Activated CD4-positive, alpha-beta T cell treated with anti-CD3 and anti-CD28 coated beads, Interleukin-2, Interleukin-6, amounts not matched to agents 100 ng/mL and 50 ng/mL, durations not matched to agents 16 hours and 8 hours (primary cell): Measurements from ENCODE around the gene CRP.
"Not testable (repeated sequence)": the region's sequence is repeated elsewhere in the genome, so short reads cannot be mapped to it uniquely, and the experiment has no call there.

ENCODE experiments used
- DNase-seq: peaks from one replicate; pipeline ENCODE4 v3.0.0-alpha.2; 2020

CRP gene

DNA sequence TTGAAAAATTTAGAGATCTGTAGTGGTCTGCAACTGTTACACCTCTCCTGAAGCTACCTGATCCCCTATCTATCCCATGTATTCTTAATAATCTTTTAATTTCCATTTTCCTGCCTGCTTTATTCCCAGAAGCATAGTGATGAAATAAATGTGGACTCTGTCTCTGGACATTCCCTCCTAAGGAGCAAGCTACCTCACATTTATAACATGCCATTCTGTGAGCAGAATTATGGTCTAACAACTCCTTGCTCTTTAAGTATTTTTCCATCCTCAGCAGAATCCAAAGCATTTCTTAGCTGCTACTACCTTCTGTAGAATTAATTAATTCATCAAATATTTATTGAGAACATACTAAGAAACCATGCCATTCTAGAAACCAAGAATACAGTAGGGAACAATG, 15.1 kb downstream of the CRP start:
- DNase-seq = no peak

DNA sequence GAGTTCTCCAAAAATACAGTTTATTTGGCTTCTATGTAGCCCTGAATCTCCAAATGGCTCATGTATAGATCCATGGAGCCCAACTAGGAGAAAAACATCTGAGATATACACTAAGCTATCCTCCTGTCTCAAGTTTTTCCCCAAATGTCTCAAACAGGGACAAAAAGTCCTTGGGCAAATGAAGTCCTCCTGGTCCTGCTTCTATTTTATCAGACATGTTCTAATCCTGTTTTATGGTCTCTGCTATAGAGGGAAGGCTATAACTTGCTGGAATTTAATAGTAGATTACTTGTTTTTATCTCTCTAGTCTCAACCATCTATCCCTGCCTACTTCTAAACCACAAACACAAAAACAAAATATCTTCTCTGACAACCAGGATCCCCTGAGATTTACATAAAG, 26.9 kb downstream of the CRP start:
- DNase-seq = no peak

GRCh38 chr1:159686599-159687299, 27.6 kb downstream of the CRP start:
- no peak for DNase-seq

DNA sequence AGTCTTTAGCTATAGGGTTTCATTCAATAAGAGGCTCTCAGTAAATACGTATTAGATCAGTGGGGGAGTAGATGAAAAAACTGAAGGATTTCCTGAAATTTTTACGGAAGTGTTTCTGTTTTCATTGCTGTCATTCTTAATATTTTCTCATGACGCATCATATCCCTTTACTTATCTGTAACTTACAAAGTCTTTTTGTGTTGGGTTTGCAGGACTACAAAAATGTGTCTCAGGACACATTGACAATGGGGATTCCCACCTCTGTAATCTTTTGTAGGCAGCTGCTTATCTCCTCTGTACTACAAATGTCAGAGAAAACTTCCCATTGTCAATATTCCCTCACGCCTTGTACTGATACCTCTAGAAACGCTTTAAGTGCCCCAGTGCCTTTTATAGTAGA, 35.5 kb downstream of the CRP start:
- DNase-seq = no peak

- no peak for DNase-seq
These were observed 39.3 kb downstream of the CRP start for GRCh38 chr1:159675046-159675445.

- not testable (repeated sequence) for DNase-seq
These were observed 42.0 kb downstream of the CRP start for GRCh38 chr1:159672390-159672789.

DNA sequence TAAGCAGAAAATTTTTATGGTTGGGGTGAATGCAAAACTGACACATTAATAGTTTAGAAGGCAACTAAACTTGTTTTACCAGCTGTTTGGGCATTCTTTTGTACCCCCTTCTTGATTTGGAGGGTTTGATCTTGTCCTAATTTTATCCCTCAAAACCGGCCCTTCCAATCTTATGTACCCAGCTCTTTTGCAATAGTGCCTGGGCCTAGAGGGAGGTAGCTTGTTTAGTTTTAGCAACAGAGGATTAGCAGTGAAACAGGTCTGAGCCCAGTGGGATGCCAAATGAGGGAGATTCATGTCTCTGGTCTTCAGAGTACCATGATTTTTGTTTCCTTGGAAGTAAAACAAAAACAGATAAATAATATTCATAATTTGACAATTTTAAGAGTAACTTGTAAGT, 45.1 kb downstream of the CRP start:
- DNase-seq = no peak

- no peak for DNase-seq
These were observed 45.6 kb downstream of the CRP start for GRCh38 chr1:159668739-159669138.

- no peak for DNase-seq
These were observed 50.1 kb downstream of the CRP start for GRCh38 chr1:159664247-159664646.

DNA sequence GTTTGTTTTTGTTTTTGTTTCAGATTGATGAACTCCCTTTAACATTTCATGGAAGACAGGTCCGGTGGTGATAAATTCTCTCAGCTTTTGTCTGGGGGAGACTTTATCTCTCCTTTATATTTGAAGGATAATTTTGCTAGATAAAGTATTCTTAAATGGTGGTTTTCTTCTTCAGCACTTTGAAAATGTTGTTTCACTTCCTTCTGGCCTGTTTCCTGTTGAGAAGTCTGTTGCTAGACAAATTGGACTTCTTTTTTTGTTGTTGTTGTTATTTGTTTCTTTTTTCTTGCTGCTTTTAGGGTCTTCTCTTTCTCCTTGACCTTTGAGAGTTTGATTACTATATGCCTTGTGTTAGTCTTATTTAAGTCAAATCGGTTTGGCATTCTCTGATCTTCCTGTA, 50.8 kb downstream of the CRP start:
- no peak for DNase-seq
